ENCODE measurements around the gene VEGFB.

DNA sequence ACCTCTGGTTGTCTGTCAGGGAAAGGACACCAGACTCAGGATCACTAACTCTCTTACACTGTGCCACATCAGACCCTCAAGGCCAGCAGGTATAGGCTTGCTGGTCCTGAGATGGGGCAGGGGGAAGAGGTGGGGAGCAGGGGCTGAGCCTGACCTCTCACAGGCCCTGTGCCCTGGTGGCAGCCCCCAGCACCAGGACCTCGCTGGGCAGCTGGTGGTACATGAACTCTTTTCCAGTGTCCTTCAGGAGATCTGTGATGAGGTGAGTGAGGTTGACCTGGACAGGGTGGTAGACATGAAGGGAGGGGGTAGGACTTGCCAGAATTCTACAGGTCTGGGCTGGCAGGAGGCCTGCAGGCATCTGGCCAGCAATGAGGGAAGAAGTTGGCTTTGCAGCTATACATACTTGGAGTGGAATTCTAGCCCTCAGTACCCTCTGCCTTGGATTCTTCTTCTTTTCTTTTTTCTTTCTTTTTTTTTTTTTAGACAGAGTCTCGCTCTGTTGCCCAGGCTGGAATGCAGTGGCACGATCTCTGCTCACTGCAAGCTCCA is 6.9 kb upstream of the VEGFB start:
- TF ChIP-seq, protein P1, sequence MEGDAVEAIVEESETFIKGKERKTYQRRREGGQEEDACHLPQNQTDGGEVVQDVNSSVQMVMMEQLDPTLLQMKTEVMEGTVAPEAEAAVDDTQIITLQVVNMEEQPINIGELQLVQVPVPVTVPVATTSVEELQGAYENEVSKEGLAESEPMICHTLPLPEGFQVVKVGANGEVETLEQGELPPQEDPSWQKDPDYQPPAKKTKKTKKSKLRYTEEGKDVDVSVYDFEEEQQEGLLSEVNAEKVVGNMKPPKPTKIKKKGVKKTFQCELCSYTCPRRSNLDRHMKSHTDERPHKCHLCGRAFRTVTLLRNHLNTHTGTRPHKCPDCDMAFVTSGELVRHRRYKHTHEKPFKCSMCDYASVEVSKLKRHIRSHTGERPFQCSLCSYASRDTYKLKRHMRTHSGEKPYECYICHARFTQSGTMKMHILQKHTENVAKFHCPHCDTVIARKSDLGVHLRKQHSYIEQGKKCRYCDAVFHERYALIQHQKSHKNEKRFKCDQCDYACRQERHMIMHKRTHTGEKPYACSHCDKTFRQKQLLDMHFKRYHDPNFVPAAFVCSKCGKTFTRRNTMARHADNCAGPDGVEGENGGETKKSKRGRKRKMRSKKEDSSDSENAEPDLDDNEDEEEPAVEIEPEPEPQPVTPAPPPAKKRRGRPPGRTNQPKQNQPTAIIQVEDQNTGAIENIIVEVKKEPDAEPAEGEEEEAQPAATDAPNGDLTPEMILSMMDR (IDR thresholded peaks at IDR 0.05; ENCODE audit: control extremely low read depth in 1 of 3, insufficient read depth in 1 of 3, low read depth in 1 of 3, low read length in 3 of 3), result no peak
- TF ChIP-seq RAD21 (IDR thresholded peaks at IDR 0.05 in 1 of 2, conservative IDR thresholded peaks at IDR 0.05 in 1 of 2; ENCODE audit: low read depth in 2 of 2, low read length in 2 of 2) (no peak), TCF12 (IDR thresholded peaks at IDR 0.05; ENCODE audit: low read depth, low read length) (no peak)

Data from H1 (cell line).